Measurements from ENCODE around the gene AOPEP.

GRCh38 chr9:95116808-95117204 is 390.3 kb downstream of the AOPEP start:
- TF ChIP-seq, protein P1, sequence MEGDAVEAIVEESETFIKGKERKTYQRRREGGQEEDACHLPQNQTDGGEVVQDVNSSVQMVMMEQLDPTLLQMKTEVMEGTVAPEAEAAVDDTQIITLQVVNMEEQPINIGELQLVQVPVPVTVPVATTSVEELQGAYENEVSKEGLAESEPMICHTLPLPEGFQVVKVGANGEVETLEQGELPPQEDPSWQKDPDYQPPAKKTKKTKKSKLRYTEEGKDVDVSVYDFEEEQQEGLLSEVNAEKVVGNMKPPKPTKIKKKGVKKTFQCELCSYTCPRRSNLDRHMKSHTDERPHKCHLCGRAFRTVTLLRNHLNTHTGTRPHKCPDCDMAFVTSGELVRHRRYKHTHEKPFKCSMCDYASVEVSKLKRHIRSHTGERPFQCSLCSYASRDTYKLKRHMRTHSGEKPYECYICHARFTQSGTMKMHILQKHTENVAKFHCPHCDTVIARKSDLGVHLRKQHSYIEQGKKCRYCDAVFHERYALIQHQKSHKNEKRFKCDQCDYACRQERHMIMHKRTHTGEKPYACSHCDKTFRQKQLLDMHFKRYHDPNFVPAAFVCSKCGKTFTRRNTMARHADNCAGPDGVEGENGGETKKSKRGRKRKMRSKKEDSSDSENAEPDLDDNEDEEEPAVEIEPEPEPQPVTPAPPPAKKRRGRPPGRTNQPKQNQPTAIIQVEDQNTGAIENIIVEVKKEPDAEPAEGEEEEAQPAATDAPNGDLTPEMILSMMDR (IDR thresholded peaks at IDR 0.05) = no peak
- TF ChIP-seq POLR2A (IDR thresholded peaks at IDR 0.05) = no peak
- TF ChIP-seq EP300 (IDR thresholded peaks at IDR 0.05) = no peak
- peak in 1 of 3 donors; percentile 36 for TF ChIP-seq POLR2AphosphoS5 (IDR thresholded peaks at IDR 0.05)
